HCT116 (cell line): ENCODE data around the gene NBAS. TPM values are rescaled to one million over a fixed set of nuclear protein-coding genes. Genes with fewer than 3 reads are reported as not detected.

Experiments
- ATAC-seq: fragments of 200-7000 bp; cut with Tn5 transposase; 2 replicates; pipeline ENCODE4 v1.9.1; 2020; ENCODE audit warnings: mild to moderate bottlenecking, moderate library complexity
- BruUV-seq: library from RNA; stranded (reverse); fragments of 400-500 nt; replicated peaks from 2 replicates; lab custom pipeline; 2021; lab: Mats Ljungman, UMichigan
- CTCF ChIA-PET: fragments of 300-600 bp; sonication (Branson Sonifier 250); formaldehyde crosslinking; loops from one replicate; lab custom pipeline; 2021; ENCODE audit warnings: antibody characterized with exemption; lab: Charles Lee
- POLR2A ChIA-PET: fragments of 300-600, 350-600 bp; sonication (Branson Sonifier 250); formaldehyde crosslinking; loops from one replicate; lab custom pipeline; 2021; ENCODE audit warnings: antibody characterized with exemption; lab: Charles Lee
- RAD21 ChIA-PET, 2 experiments: fragments of 300-600 bp; sonication (Branson Sonifier 250); formaldehyde crosslinking; loops; one replicate each; lab custom pipeline; 2023; ENCODE audit warnings: low total read pairs in 2 of 2; ENCODE audit not compliant: uncharacterized antibody in 2 of 2, unreplicated experiment in 2 of 2, low non-redundant PET in 1 of 2; lab: Charles Lee
- DNase-seq: peaks from one replicate; pipeline ENCODE4 v3.0.0-alpha.2; 2010; ENCODE audit warnings: low read depth, low spot score
- H2AFZ ChIP-seq: fragments of 200-600 bp; shearing (Covaris generic), sonication (generic); 2 replicates; pipeline ENCODE4 v1.6.1; 2017; ENCODE audit warnings: low read depth, mixed run types, mixed read lengths, antibody characterized with exemption, low read length; ENCODE audit not compliant: poor library complexity, severe bottlenecking
- H3K27ac ChIP-seq: 2 replicates; pipeline ENCODE4 v1.5.1; 2012; ENCODE audit warnings: low read depth, low read length
- H3K27me3 ChIP-seq: fragments of 200-600 bp; sonication (generic); 2 replicates; pipeline ENCODE4 v1.6.1; 2016; ENCODE audit warnings: mixed run types, low read length, mixed read lengths; ENCODE audit not compliant: insufficient read depth
- H3K36me3 ChIP-seq, 2 experiments: fragments of 200-500 bp in 1 of 2; fragments of 200-600 bp in 1 of 2; sonication (Bioruptor generic) in 1 of 2; sonication (generic) in 1 of 2; 2 replicates each; pipeline versions ENCODE4 v1.5.1 to v1.6.1; 2014 to 2016; ENCODE audit warnings: low read length in 2 of 2, inconsistent platforms in 1 of 2, mixed read lengths in 1 of 2, mixed run types in 1 of 2; ENCODE audit not compliant: insufficient read depth in 2 of 2, control insufficient read depth in 1 of 2
- H3K4me1 ChIP-seq, 2 experiments: fragments of 200-600 bp in 1 of 2; sonication (generic) in 1 of 2; 2 replicates each; pipeline versions ENCODE4 v1.5.1 to v1.6.1; 2012 to 2017; ENCODE audit warnings: low read length in 2 of 2, inconsistent platforms in 1 of 2, mild to moderate bottlenecking in 1 of 2, mixed read lengths in 1 of 2, mixed run types in 1 of 2, moderate library complexity in 1 of 2; ENCODE audit not compliant: insufficient read depth in 2 of 2, control insufficient read depth in 1 of 2
- H3K4me2 ChIP-seq: fragments of 200-600 bp; sonication (generic); 2 replicates; pipeline ENCODE4 v1.6.1; 2017; ENCODE audit warnings: mixed run types, low read length, mixed read lengths
- H3K4me3 ChIP-seq, 2 experiments: fragments of 200-600 bp in 1 of 2; sonication (generic) in 1 of 2; replicated peaks in 1 of 2; 2 replicates each; pipeline ENCODE4 v1.5.1; 2011 to 2016; ENCODE audit warnings: low read length in 2 of 2, control low read depth in 1 of 2, low read depth in 1 of 2, mild to moderate bottlenecking in 1 of 2, mixed read lengths in 1 of 2, mixed run types in 1 of 2
- H3K79me2 ChIP-seq: fragments of 200-600 bp; sonication (generic); 2 replicates; pipeline ENCODE4 v1.6.1; 2017; ENCODE audit warnings: mild to moderate bottlenecking, mixed run types, low read length, moderate library complexity, mixed read lengths; ENCODE audit not compliant: insufficient read depth
- H3K9ac ChIP-seq: fragments of 200-600 bp; sonication (generic); 2 replicates; pipeline ENCODE4 v1.6.1; 2016; ENCODE audit warnings: low read length, mixed read lengths
- H3K9me2 ChIP-seq: fragments of 200-600 bp; sonication (generic), shearing (Covaris generic); 2 replicates; pipeline ENCODE4 v1.6.1; 2017; ENCODE audit warnings: mixed run types, mild to moderate bottlenecking, moderate library complexity; ENCODE audit not compliant: insufficient read depth
- H3K9me3 ChIP-seq, 2 experiments: fragments of 200-500 bp in 1 of 2; fragments of 200-600 bp in 1 of 2; sonication (Bioruptor generic) in 1 of 2; sonication (generic) in 1 of 2; 2 replicates each; pipeline ENCODE4 v1.6.1; 2014 to 2017; ENCODE audit warnings: low read length in 2 of 2, mixed read lengths in 2 of 2, inconsistent platforms in 1 of 2, low read depth in 1 of 2, mild to moderate bottlenecking in 1 of 2, mixed run types in 1 of 2, moderate library complexity in 1 of 2; ENCODE audit not compliant: control insufficient read depth in 1 of 2, insufficient read depth in 1 of 2
- H4K20me1 ChIP-seq: fragments of 200-600 bp; sonication (generic), shearing (Covaris generic); 2 replicates; pipeline ENCODE4 v1.6.1; 2017; ENCODE audit warnings: mixed run types, mild to moderate bottlenecking, moderate library complexity; ENCODE audit not compliant: insufficient read depth
- CBX3 ChIP-seq: IDR thresholded peaks from 2 replicates; pipeline ENCODE4 v1.6.1; 2012; ENCODE audit warnings: low read depth
- CEBPB ChIP-seq: IDR thresholded peaks from 2 replicates; pipeline ENCODE4 v1.6.1; 2012; ENCODE audit warnings: low read depth
- EZH2 ChIP-seq: fragments of 200-600 bp; sonication (generic); IDR thresholded peaks from 2 replicates; pipeline ENCODE4 v1.6.1; 2017; ENCODE audit warnings: antibody characterized with exemption, mixed run types
- JUND ChIP-seq: IDR thresholded peaks from 2 replicates; pipeline ENCODE4 v1.6.1; 2012
- MAX ChIP-seq: IDR thresholded peaks from 2 replicates; pipeline ENCODE4 v1.6.1; 2012
- POLR2AphosphoS5 ChIP-seq: IDR thresholded peaks from 2 replicates; pipeline ENCODE4 v1.6.1; 2011; ENCODE audit warnings: mild to moderate bottlenecking, low read depth, low read length, moderate library complexity
- SP1 ChIP-seq: IDR thresholded peaks from 2 replicates; pipeline ENCODE4 v1.6.1; 2012; ENCODE audit warnings: low read depth
- SRF ChIP-seq: IDR thresholded peaks from 2 replicates; pipeline ENCODE4 v1.6.1; 2012; ENCODE audit warnings: low read depth
- ZBTB33 ChIP-seq: IDR thresholded peaks from 2 replicates; pipeline ENCODE4 v1.6.1; 2011; ENCODE audit warnings: mild to moderate bottlenecking, low read length, moderate library complexity; ENCODE audit not compliant: insufficient replicate concordance; ENCODE audit errors: extremely low read depth
- ZFX ChIP-seq: fragments of 450-650 bp; IDR thresholded peaks from 2 replicates; pipeline ENCODE4 v1.6.1; 2017
- ZNF274 ChIP-seq: fragments of 200-500 bp; sonication (Bioruptor generic); IDR thresholded peaks from 2 replicates; pipeline ENCODE4 v1.6.1; 2014; ENCODE audit warnings: mild to moderate bottlenecking, low read depth, low read length, inconsistent platforms
- intact Hi-C: fragments of 100-400 bp; cut with micrococcal nuclease; formaldehyde crosslinking; loops from 2 replicates; pipeline ENCODE4 v1.10.0; 2022
- total RNA-seq: library from RNA; stranded (reverse); gene quantifications from one replicate; pipeline ENCODE4 v1.2.1, GENCODE V29; 2021; ENCODE audit not compliant: unreplicated experiment

NBAS gene
- total RNA-seq, 1 experiment from 2014 or later, result 32.8 TPM

DNA sequence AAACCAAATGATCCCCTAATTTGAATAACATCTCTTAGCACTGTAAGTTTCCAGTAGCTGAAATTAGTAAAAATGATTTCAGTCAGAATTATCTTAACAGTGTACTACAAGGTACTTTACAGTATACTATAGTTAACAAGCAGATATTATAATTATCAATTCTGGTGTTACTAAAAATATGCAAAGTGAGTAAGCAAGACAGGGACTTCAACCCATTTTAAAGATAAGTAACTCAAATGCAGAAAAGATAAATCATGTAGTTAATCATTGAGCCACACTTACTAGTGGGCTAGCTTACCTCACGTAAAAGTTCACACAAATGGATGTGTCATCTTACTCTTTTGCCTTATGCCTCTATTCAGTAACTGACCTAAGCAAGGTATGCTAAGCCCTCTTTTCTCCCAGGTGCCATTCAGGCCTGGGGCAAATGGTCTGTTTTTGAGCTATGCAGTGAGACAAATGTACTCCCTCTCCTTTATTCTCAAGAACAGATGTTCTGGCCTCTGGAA, 101.0 kb downstream of the NBAS start:
- Histone ChIP-seq H3K79me2 (no peaks in the 10 kb centered on the region), H3K4me1 (no peaks in the 10 kb centered on the region), H3K4me3 (no peak overlapping the region), H3K27ac (no peak overlapping the region), H3K4me2 (no peak overlapping the region), H3K9me2 (no peaks in the 10 kb centered on the region), H4K20me1 (no peaks in the 10 kb centered on the region), H2AFZ (no peak overlapping the region), H3K9me3 (no peaks in the 10 kb centered on the region), H3K27me3 (no peaks in the 10 kb centered on the region), H3K9ac (no peak overlapping the region), H3K36me3 (no peaks in the 10 kb centered on the region)
- ChIA-PET RAD21 (no interaction called here), CTCF (no interaction called here), POLR2A (no interaction called here)
- DNase-seq (no peak), ATAC-seq (no peak)
- TF ChIP-seq SP1 (no peak), CBX3 (no peak), JUND (no peak)
- BruUV-seq, result no TSS peak
- intact Hi-C loops, result no loop called here

DNA sequence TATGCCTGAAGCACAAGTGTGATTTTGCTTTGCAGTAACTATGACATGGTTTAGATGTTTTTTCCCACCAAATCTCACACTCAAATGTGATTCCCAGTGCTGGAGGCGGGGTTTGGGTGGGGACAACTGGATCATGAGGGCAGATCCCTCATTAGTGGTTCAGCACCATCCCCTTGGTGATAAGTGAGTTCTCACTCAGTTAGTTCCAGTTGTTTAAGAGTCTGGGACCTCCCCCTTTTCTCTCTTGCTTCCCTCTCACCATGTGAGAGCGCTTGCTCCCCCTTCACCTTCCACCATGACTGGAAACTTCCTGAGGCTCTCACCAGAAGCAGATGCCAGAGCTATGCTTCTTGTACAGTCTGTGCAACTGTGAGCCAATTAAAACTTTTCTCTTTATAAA, 102.9 kb downstream of the NBAS start:
- TF ChIP-seq CBX3, result no peak
- TF ChIP-seq EZH2, result no peak
- TF ChIP-seq CEBPB, result no peak
- no peak for TF ChIP-seq ZNF274
- TF ChIP-seq SRF, result no peak
- TF ChIP-seq POLR2AphosphoS5, result no peak
- no peak for TF ChIP-seq ZBTB33
- TF ChIP-seq JUND, result no peak
- no peak for TF ChIP-seq MAX
- TF ChIP-seq ZFX, result no peak
- Histone ChIP-seq H3K9me3 (no peaks in the 10 kb centered on the region), H4K20me1 (no peaks in the 10 kb centered on the region), H3K9ac (no peak overlapping the region), H3K4me3 (no peak overlapping the region), H3K4me1 (peaks cover 0 to 2% of the 10 kb centered on the region in 2 experiments; a peak in 1 of 4 replicates), H3K27ac (no peak overlapping the region), H3K79me2 (no peaks in the 10 kb centered on the region), H3K36me3 (no peaks in the 10 kb centered on the region), H3K4me2 (no peak overlapping the region), H3K27me3 (no peaks in the 10 kb centered on the region), H3K9me2 (no peaks in the 10 kb centered on the region), H2AFZ (no peak overlapping the region)
- RAD21 ChIA-PET, result no interaction called here
- BruUV-seq, result no TSS peak
- intact Hi-C loops, result no loop called here
- CTCF ChIA-PET, result no interaction called here
- POLR2A ChIA-PET, result no interaction called here
- DNase-seq (no peak), ATAC-seq (no peak)
